H1 (cell line): ENCODE measurements around the gene PTPRD.

ENCODE experiments used
- ATF2 ChIP-seq: IDR thresholded peaks from 2 replicates; pipeline ENCODE4 v1.6.1; 2012; ENCODE audit warnings: low read length, inconsistent platforms
- JUN ChIP-seq: IDR thresholded peaks from 2 replicates; pipeline ENCODE4 v1.6.1; 2011; ENCODE audit warnings: low read depth, mild to moderate bottlenecking, improper control_type of control experiment, low read length
- MAFK ChIP-seq: IDR thresholded peaks from 2 replicates; pipeline ENCODE4 v1.6.1; 2012; ENCODE audit warnings: low read depth, mild to moderate bottlenecking, improper control_type of control experiment, low read length
- POLR2A ChIP-seq, 2 experiments: IDR thresholded peaks; 1 replicate in 1 of 2; 2 replicates in 1 of 2; pipeline ENCODE4 v1.6.1; 2011; ENCODE audit warnings: low read depth in 2 of 2, low read length in 2 of 2, mild to moderate bottlenecking in 2 of 2; ENCODE audit errors: control extremely low read depth in 1 of 2
- SP1 ChIP-seq: IDR thresholded peaks from 2 replicates; pipeline ENCODE4 v1.6.1; 2011; ENCODE audit warnings: low read depth, low read length
- SP2 ChIP-seq: IDR thresholded peaks from 2 replicates; pipeline ENCODE4 v1.6.1; 2012; ENCODE audit warnings: mild to moderate bottlenecking, low read length, inconsistent platforms
- TF ChIP-seq, protein P1 (sequence below), 3 experiments: IDR thresholded peaks; 1 replicate in 2 of 3; 2 replicates in 1 of 3; pipeline versions ENCODE4 v1.5.1 to v1.6.1; 2011; ENCODE audit warnings: low read length in 3 of 3, mild to moderate bottlenecking in 3 of 3, inconsistent platforms in 2 of 3, low read depth in 1 of 3, moderate library complexity in 1 of 3; ENCODE audit not compliant: insufficient read depth in 1 of 3; ENCODE audit errors: control extremely low read depth in 1 of 3
- TF ChIP-seq, protein P2 (sequence below): IDR thresholded peaks from 2 replicates; pipeline ENCODE4 v1.6.1; 2011; ENCODE audit warnings: low read depth, mild to moderate bottlenecking, low read length; ENCODE audit not compliant: insufficient read depth

DNA sequence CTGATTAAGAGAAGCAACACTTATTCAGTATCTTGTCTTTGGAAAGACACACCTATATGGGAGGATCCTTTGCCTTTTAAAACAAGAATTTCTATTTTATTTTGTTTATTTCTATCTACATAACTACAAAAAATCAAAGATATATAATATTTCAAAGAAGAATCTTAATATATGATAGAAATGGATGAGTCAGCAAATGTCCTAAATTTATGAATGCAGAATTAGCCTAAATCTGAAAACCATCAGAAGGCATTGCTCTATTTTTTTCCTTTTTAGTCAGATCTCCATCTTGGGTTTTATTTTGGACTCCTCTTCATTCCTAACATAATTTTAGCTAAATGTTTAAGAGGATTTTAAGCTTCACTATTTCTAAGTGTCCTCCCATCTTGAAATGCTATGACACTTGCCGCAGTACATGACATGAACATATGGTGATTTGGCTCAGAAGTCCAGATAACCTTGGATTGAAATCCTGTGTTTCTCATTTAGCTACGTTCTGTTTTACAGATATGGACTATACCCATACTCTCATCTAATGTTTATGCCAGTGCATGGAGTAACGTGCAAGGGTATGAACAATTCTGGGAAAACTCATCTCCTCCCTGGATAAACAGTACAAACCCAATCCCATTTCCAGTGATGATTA lies 1490.4 kb downstream of the PTPRD start:
- TF ChIP-seq ATF2 (no peak), MAFK (no peak), SP2 (no peak), SP1 (no peak), JUN (no peak), POLR2A (IDR thresholded peaks at IDR 0.05; ENCODE audit: control extremely low read depth in 1 of 2, low read depth in 2 of 2, low read length in 2 of 2) (no peak)
- TF ChIP-seq, protein P1, sequence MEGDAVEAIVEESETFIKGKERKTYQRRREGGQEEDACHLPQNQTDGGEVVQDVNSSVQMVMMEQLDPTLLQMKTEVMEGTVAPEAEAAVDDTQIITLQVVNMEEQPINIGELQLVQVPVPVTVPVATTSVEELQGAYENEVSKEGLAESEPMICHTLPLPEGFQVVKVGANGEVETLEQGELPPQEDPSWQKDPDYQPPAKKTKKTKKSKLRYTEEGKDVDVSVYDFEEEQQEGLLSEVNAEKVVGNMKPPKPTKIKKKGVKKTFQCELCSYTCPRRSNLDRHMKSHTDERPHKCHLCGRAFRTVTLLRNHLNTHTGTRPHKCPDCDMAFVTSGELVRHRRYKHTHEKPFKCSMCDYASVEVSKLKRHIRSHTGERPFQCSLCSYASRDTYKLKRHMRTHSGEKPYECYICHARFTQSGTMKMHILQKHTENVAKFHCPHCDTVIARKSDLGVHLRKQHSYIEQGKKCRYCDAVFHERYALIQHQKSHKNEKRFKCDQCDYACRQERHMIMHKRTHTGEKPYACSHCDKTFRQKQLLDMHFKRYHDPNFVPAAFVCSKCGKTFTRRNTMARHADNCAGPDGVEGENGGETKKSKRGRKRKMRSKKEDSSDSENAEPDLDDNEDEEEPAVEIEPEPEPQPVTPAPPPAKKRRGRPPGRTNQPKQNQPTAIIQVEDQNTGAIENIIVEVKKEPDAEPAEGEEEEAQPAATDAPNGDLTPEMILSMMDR (IDR thresholded peaks at IDR 0.05; ENCODE audit: control extremely low read depth in 1 of 3, insufficient read depth in 1 of 3, low read depth in 1 of 3, low read length in 3 of 3) = no peak
- TF ChIP-seq, protein P2, sequence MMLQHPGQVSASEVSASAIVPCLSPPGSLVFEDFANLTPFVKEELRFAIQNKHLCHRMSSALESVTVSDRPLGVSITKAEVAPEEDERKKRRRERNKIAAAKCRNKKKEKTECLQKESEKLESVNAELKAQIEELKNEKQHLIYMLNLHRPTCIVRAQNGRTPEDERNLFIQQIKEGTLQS = no peak
